ENCODE results near the gene LGALS1. TPM values are rescaled to one million over a fixed set of nuclear protein-coding genes. Genes with fewer than 3 reads are reported as not detected.

LGALS1 gene
- total RNA-seq, 5 donors from 2014 or later (not counting 1 experiment from before 2014, with no cell fraction given) = 39.5 to 206 (median 99.2) TPM

- no peaks in the 10 kb centered on the region for H3K9me3 Mint-ChIP-seq
- no peaks in the 10 kb centered on the region for H3K27me3 Mint-ChIP-seq
- 40% methylated on average over 8 of the region's 15 CpGs for WGBS (ENCODE audit: insufficient coverage)
- H3K36me3 Mint-ChIP-seq = no peaks in the 10 kb centered on the region
- Histone ChIP-seq H3K27ac (ENCODE audit: low read length) (peak overlapping the region; percentile 42), H3K4me3 (ENCODE audit: control insufficient read depth in 1 of 2, extremely low read depth in 1 of 2, low read length in 1 of 2) (no peak overlapping the region), H3K36me3 (ENCODE audit: control insufficient read depth in 2 of 2, extremely low read depth in 1 of 2, insufficient read depth in 1 of 2, low read length in 1 of 2) (no peaks in the 10 kb centered on the region), H3K9me3 (no peaks in the 10 kb centered on the region), H3K4me1 (ENCODE audit: control insufficient read depth in 1 of 2, extremely low read depth in 1 of 2, insufficient read depth in 2 of 2, low read length in 2 of 2) (peaks cover 23 to 63% of the 10 kb centered on the region in 2 experiments), H3K27me3 (replicated peaks in 1 of 2; ENCODE audit: control insufficient read depth in 2 of 2, extremely low read depth in 1 of 2, insufficient read depth in 2 of 2, low read length in 1 of 2) (no peaks in the 10 kb centered on the region)
- ChIA-PET POLR2A (no interaction called here), CTCF (interaction anchor here (0.6 to 2.0 kb wide), 6 partner anchors 10 to 141 kb away, joined by 3 to 7 read pairs (median 4); partner anchors contain the start of gene PDXP (in 1 of the 2))
- H3K4me1 Mint-ChIP-seq = peaks cover 40 to 59% (median 44%) of the 10 kb centered on the region in 3 donors
- ATAC-seq (replicated peaks in 1 of 4) = no peak
- H3K27ac Mint-ChIP-seq = peak overlapping the region; percentile 86
- H3K4me3 Mint-ChIP-seq = peak overlapping the region in 1 of 3 donors; percentile 69
- DNase-seq = peak in 16 of 35 experiments; percentile 10 to 56 (median 34)
Measured at GRCh38 chr22:37672206-37672919, 3.1 kb upstream of the LGALS1 start.

- peak overlapping the region in 1 of 3 donors; percentile 87 for H3K4me3 Mint-ChIP-seq
- Histone ChIP-seq H3K4me3 (ENCODE audit: control insufficient read depth in 1 of 2, extremely low read depth in 1 of 2, low read length in 1 of 2) (no peak overlapping the region), H3K27ac (ENCODE audit: low read length) (no peak overlapping the region), H3K27me3 (replicated peaks in 1 of 2; ENCODE audit: control insufficient read depth in 2 of 2, extremely low read depth in 1 of 2, insufficient read depth in 2 of 2, low read length in 1 of 2) (no peaks in the 10 kb centered on the region), H3K9me3 (no peaks in the 10 kb centered on the region), H3K36me3 (ENCODE audit: control insufficient read depth in 2 of 2, extremely low read depth in 1 of 2, insufficient read depth in 1 of 2, low read length in 1 of 2) (no peaks in the 10 kb centered on the region), H3K4me1 (ENCODE audit: control insufficient read depth in 1 of 2, extremely low read depth in 1 of 2, insufficient read depth in 2 of 2, low read length in 2 of 2) (peaks cover 23 to 69% of the 10 kb centered on the region in 2 experiments)
- DNase-seq = no peak
- ChIA-PET POLR2A (interaction anchor here in 1 of 2 donors (0.7 kb wide), 1 partner anchor 13 kb away, joined by 3 read pairs; no protein-coding TSS in a partner anchor), CTCF (interaction anchor here (0.5 to 2.0 kb wide), 4 partner anchors 10 to 1161 kb away, joined by 3 to 7 read pairs (median 5); partner anchors contain the start of gene PDXP (in 1 of the 2))
- H3K9me3 Mint-ChIP-seq = no peaks in the 10 kb centered on the region
- WGBS (ENCODE audit: insufficient coverage) = 64% methylated on average over 9 of the region's 11 CpGs
- H3K27me3 Mint-ChIP-seq = no peaks in the 10 kb centered on the region
- ATAC-seq (replicated peaks in 1 of 4) = no peak
- H3K4me1 Mint-ChIP-seq = peaks cover 46 to 64% (median 50%) of the 10 kb centered on the region in 3 donors
- peak overlapping the region; percentile 86 for H3K27ac Mint-ChIP-seq
- H3K36me3 Mint-ChIP-seq = no peaks in the 10 kb centered on the region
Measured at GRCh38 chr22:37672920-37673455, 2.4 kb upstream of the LGALS1 start.

GRCh38 chr22:37674248-37674647 is 1.2 kb upstream of the LGALS1 start:
- no peaks in the 10 kb centered on the region for H3K36me3 Mint-ChIP-seq
- ATAC-seq (replicated peaks in 1 of 4) (no peak), DNase-seq (no peak)
- Histone ChIP-seq H3K4me1 (ENCODE audit: control insufficient read depth in 1 of 2, extremely low read depth in 1 of 2, insufficient read depth in 2 of 2, low read length in 2 of 2) (peaks cover 27 to 77% of the 10 kb centered on the region in 2 experiments), H3K27me3 (replicated peaks in 1 of 2; ENCODE audit: control insufficient read depth in 2 of 2, extremely low read depth in 1 of 2, insufficient read depth in 2 of 2, low read length in 1 of 2) (no peaks in the 10 kb centered on the region), H3K36me3 (ENCODE audit: control insufficient read depth in 2 of 2, extremely low read depth in 1 of 2, insufficient read depth in 1 of 2, low read length in 1 of 2) (no peaks in the 10 kb centered on the region), H3K4me3 (ENCODE audit: control insufficient read depth in 1 of 2, extremely low read depth in 1 of 2, low read length in 1 of 2) (no peak overlapping the region), H3K9me3 (no peaks in the 10 kb centered on the region), H3K27ac (ENCODE audit: low read length) (no peak overlapping the region)
- no peaks in the 10 kb centered on the region for H3K27me3 Mint-ChIP-seq
- H3K9me3 Mint-ChIP-seq = no peaks in the 10 kb centered on the region
- POLR2A ChIA-PET = no interaction called here
- WGBS (ENCODE audit: insufficient coverage) = 86% methylated on average over 1 of the region's 12 CpGs
- peak overlapping the region; percentile 54 to 87 (median 69) for H3K4me3 Mint-ChIP-seq
- peaks cover 49 to 66% (median 52%) of the 10 kb centered on the region in 3 donors for H3K4me1 Mint-ChIP-seq
- H3K27ac Mint-ChIP-seq = peak overlapping the region; percentile 89 to 92
- CTCF ChIA-PET = interaction anchor here in 1 of 2 donors (0.5 to 8.6 kb wide), 3 partner anchors 9 to 31 kb away, joined by 3 to 61 read pairs (median 31); partner anchors contain the start of gene PDXP

GRCh38 chr22:37675930-37676735 is 697 bp downstream of the LGALS1 start:
- no peak for ATAC-seq (replicated peaks in 1 of 4)
- POLR2A ChIA-PET = interaction anchor here (1.4 to 1.5 kb wide), 3 partner anchors 18 to 68 kb away, joined by 4 to 8 read pairs (median 5); partner anchors contain the start of gene GGA1 (in 1 of the 2)

GRCh38 chr22:37676736-37677492 is 1.5 kb downstream of the LGALS1 start:
- no peaks in the 10 kb centered on the region for H3K9me3 Mint-ChIP-seq
- H3K27me3 ChIP-seq (replicated peaks in 1 of 2; ENCODE audit: control insufficient read depth in 2 of 2, extremely low read depth in 1 of 2, insufficient read depth in 2 of 2, low read length in 1 of 2) = no peaks in the 10 kb centered on the region
- DNase-seq (peak; percentile 88 to 96 (median 93)), ATAC-seq (replicated peaks in 1 of 4) (peak; percentile 86 to 90 (median 87))
- H3K27ac ChIP-seq (ENCODE audit: low read length) = peak overlapping the region; percentile 96
- ChIA-PET CTCF (interaction anchor here (0.6 to 8.6 kb wide), 9 partner anchors 9 to 69 kb away, joined by 3 to 61 read pairs (median 6); partner anchors contain the start of genes GGA1 (in 1 of the 2), NOL12 (in 1 of the 2) and PDXP (in 1 of the 2)), POLR2A (interaction anchor here (0.6 to 1.5 kb wide), 6 partner anchors 16 to 68 kb away, joined by 3 to 8 read pairs (median 5); partner anchors contain the start of gene GGA1 (in 1 of the 2))
- H3K36me3 Mint-ChIP-seq = no peaks in the 10 kb centered on the region
- H3K4me3 Mint-ChIP-seq = peak overlapping the region; percentile 87 to 97 (median 87)
- H3K4me3 ChIP-seq (ENCODE audit: control insufficient read depth in 1 of 2, extremely low read depth in 1 of 2, low read length in 1 of 2) = peak overlapping the region; percentile 91 to 95
- H3K27me3 Mint-ChIP-seq = no peaks in the 10 kb centered on the region
- peak overlapping the region; percentile 95 to 98 for H3K27ac Mint-ChIP-seq
- no peaks in the 10 kb centered on the region for H3K36me3 ChIP-seq (ENCODE audit: control insufficient read depth in 2 of 2, extremely low read depth in 1 of 2, insufficient read depth in 1 of 2, low read length in 1 of 2)
- peaks cover 27 to 76% of the 10 kb centered on the region in 2 experiments for H3K4me1 ChIP-seq (ENCODE audit: control insufficient read depth in 1 of 2, extremely low read depth in 1 of 2, insufficient read depth in 2 of 2, low read length in 2 of 2)
- H3K4me1 Mint-ChIP-seq = peaks cover 48 to 66% (median 57%) of the 10 kb centered on the region in 3 donors
- no peaks in the 10 kb centered on the region for H3K9me3 ChIP-seq
- WGBS (ENCODE audit: insufficient coverage) = 2% methylated on average over 20 of the region's 42 CpGs

More at GRCh38 chr22:37675930-37676735, 697 bp downstream of the LGALS1 start:
- Histone ChIP-seq H3K4me1 (ENCODE audit: control insufficient read depth in 1 of 2, extremely low read depth in 1 of 2, insufficient read depth in 2 of 2, low read length in 2 of 2) (peaks cover 27 to 76% of the 10 kb centered on the region in 2 experiments), H3K27ac (ENCODE audit: low read length) (peak overlapping the region; percentile 96), H3K4me3 (ENCODE audit: control insufficient read depth in 1 of 2, extremely low read depth in 1 of 2, low read length in 1 of 2) (peak overlapping the region; percentile 91 to 95), H3K36me3 (ENCODE audit: control insufficient read depth in 2 of 2, extremely low read depth in 1 of 2, insufficient read depth in 1 of 2, low read length in 1 of 2) (no peaks in the 10 kb centered on the region), H3K27me3 (replicated peaks in 1 of 2; ENCODE audit: control insufficient read depth in 2 of 2, extremely low read depth in 1 of 2, insufficient read depth in 2 of 2, low read length in 1 of 2) (no peaks in the 10 kb centered on the region), H3K9me3 (no peaks in the 10 kb centered on the region)
- DNase-seq = peak in 3 of 35 experiments; percentile 4 to 43 (median 21)
- H3K4me3 Mint-ChIP-seq = peak overlapping the region; percentile 87 to 97 (median 87)
- no peaks in the 10 kb centered on the region for H3K27me3 Mint-ChIP-seq
- CTCF ChIA-PET = interaction anchor here (1.3 to 8.6 kb wide), 6 partner anchors 15 to 68 kb away, joined by 3 to 61 read pairs (median 6); partner anchors contain the start of genes GGA1 (in 1 of the 2) and PDXP (in 1 of the 2)
- peak overlapping the region; percentile 95 to 98 for H3K27ac Mint-ChIP-seq
- H3K9me3 Mint-ChIP-seq = no peaks in the 10 kb centered on the region
- 4% methylated on average over 4 of the region's 17 CpGs for WGBS (ENCODE audit: insufficient coverage)
- peaks cover 48 to 66% (median 52%) of the 10 kb centered on the region in 3 donors for H3K4me1 Mint-ChIP-seq
- H3K36me3 Mint-ChIP-seq = no peaks in the 10 kb centered on the region
